SH-SY5Y (cell line): ENCODE data around the gene LYZL1.
"Not testable (repeated sequence)": the region's sequence is repeated elsewhere in the genome, so short reads cannot be mapped to it uniquely, and the experiment has no call there.

Source experiments
- GATA2 ChIP-seq: IDR thresholded peaks from 2 replicates; pipeline ENCODE4 v1.6.1; 2011; ENCODE audit warnings: mild to moderate bottlenecking, low read depth, low read length
- GATA3 ChIP-seq: IDR thresholded peaks from 2 replicates; pipeline ENCODE4 v1.6.1; 2011; ENCODE audit warnings: low read depth, mild to moderate bottlenecking, low read length, moderate library complexity

GRCh38 chr10:29288906-29289305 lies at the start of gene LYZL1:
- not testable (repeated sequence) for TF ChIP-seq GATA2, GATA3
